Endothelial cell of umbilical vein (primary cell): ENCODE results near the gene TMEM109. TPM values are rescaled to one million over a fixed set of nuclear protein-coding genes. Genes with fewer than 3 reads are reported as not detected.

Source experiments
- BruUV-seq: library from RNA; stranded (reverse); fragments of 400-500 nt; replicated peaks from 2 replicates; lab custom pipeline; 2021; lab: Mats Ljungman, UMichigan
- CTCF ChIA-PET: fragments of 300-600, 350-600 bp; sonication (Branson Sonifier 250); formaldehyde crosslinking; loops from one replicate; lab custom pipeline; 2021; ENCODE audit warnings: antibody characterized with exemption, inconsistent platforms; lab: Charles Lee
- POLR2A ChIA-PET: fragments of 300-600, 350-600 bp; sonication (Branson Sonifier 250); formaldehyde crosslinking; loops from one replicate; lab custom pipeline; 2021; ENCODE audit warnings: antibody characterized with exemption, inconsistent platforms; lab: Charles Lee
- DNase-seq: peaks from one replicate; pipeline ENCODE4 v3.0.0-alpha.2; 2011; ENCODE audit warnings: low read depth, low spot score
- FAIRE-seq: peaks from 2 replicates; lab custom pipeline; 2011; peaks lifted over from hg19 to GRCh38; lab: Jason Lieb, UNC
- H2AFZ ChIP-seq: 2 replicates; pipeline ENCODE4 v1.6.0; 2012; ENCODE audit warnings: low read depth, low read length, control low read depth, inconsistent platforms
- H3K27ac ChIP-seq: 2 replicates; pipeline ENCODE4 v1.5.1; 2011; ENCODE audit warnings: low read depth, mild to moderate bottlenecking, control low read depth, low read length, moderate library complexity; ENCODE audit not compliant: insufficient read depth
- H3K27me3 ChIP-seq, 2 experiments: 2 replicates each; pipeline versions ENCODE4 v1.6.0 to v1.6.1; 2011; ENCODE audit warnings: low read length in 2 of 2, mixed read lengths in 1 of 2; ENCODE audit not compliant: control insufficient read depth in 2 of 2, insufficient read depth in 2 of 2
- H3K36me3 ChIP-seq, 2 experiments: 2 replicates in 1 of 2; 3 replicates in 1 of 2; pipeline ENCODE4 v1.5.1; 2011; ENCODE audit warnings: low read length in 2 of 2, mild to moderate bottlenecking in 1 of 2, moderate library complexity in 1 of 2; ENCODE audit not compliant: control insufficient read depth in 2 of 2, insufficient read depth in 2 of 2; ENCODE audit errors: extremely low read depth in 1 of 2
- H3K4me1 ChIP-seq: 3 replicates; pipeline ENCODE4 v1.5.1; 2011; ENCODE audit warnings: mild to moderate bottlenecking, low read length; ENCODE audit not compliant: control insufficient read depth, insufficient read depth; ENCODE audit errors: extremely low read depth
- H3K4me2 ChIP-seq: 2 replicates; pipeline ENCODE4 v1.6.1; 2011; ENCODE audit warnings: low read length, control low read depth, mixed read lengths; ENCODE audit not compliant: insufficient read depth
- H3K4me3 ChIP-seq, 3 experiments: fragments of 200-600 bp in 1 of 3; sonication (generic), shearing (Covaris generic) in 1 of 3; replicated peaks in 1 of 3; 2 replicates each; pipeline ENCODE4 v1.5.1; 2011 to 2016; ENCODE audit warnings: control low read depth in 3 of 3, low read length in 3 of 3, mild to moderate bottlenecking in 2 of 3, inconsistent platforms in 1 of 3, low read depth in 1 of 3, moderate library complexity in 1 of 3; ENCODE audit not compliant: insufficient read depth in 1 of 3
- H3K79me2 ChIP-seq: 2 replicates; pipeline ENCODE4 v1.6.0; 2012; ENCODE audit warnings: low read length, inconsistent platforms; ENCODE audit not compliant: control insufficient read depth, insufficient read depth
- H3K9ac ChIP-seq: replicated peaks from 2 replicates; pipeline ENCODE3; 2011; ENCODE audit warnings: low read length, control low read depth; ENCODE audit not compliant: insufficient read depth; ENCODE audit errors: extremely low read depth
- H3K9me1 ChIP-seq: replicated peaks from 3 replicates; pipeline ENCODE4 v1.6.0; 2011; ENCODE audit warnings: mild to moderate bottlenecking, low read length; ENCODE audit not compliant: control insufficient read depth, insufficient read depth; ENCODE audit errors: extremely low read depth
- H3K9me3 ChIP-seq: replicated peaks from 2 replicates; pipeline ENCODE4 v1.5.1; 2012; ENCODE audit warnings: low read length, inconsistent platforms; ENCODE audit not compliant: control insufficient read depth, insufficient read depth
- H4K20me1 ChIP-seq: replicated peaks from 2 replicates; pipeline ENCODE3; 2011; ENCODE audit warnings: mild to moderate bottlenecking, low read length; ENCODE audit not compliant: control insufficient read depth, insufficient read depth; ENCODE audit errors: extremely low read depth
- EZH2 ChIP-seq: IDR thresholded peaks from 2 replicates; pipeline ENCODE4 v1.6.1; 2012; ENCODE audit warnings: borderline replicate concordance, low read depth, mild to moderate bottlenecking, moderate library complexity, low read length, inconsistent platforms; ENCODE audit not compliant: severe bottlenecking
- FOS ChIP-seq: IDR thresholded peaks from 2 replicates; pipeline ENCODE4 v1.6.1; 2011; ENCODE audit warnings: mild to moderate bottlenecking, low read length, moderate library complexity, borderline replicate concordance; ENCODE audit not compliant: insufficient read depth
- GATA2 ChIP-seq: IDR thresholded peaks from 2 replicates; pipeline ENCODE4 v1.7.0; 2011; ENCODE audit warnings: low read depth, mild to moderate bottlenecking, moderate library complexity, mixed read lengths, low read length; ENCODE audit not compliant: insufficient read length, insufficient read depth
- JUN ChIP-seq: IDR thresholded peaks from 2 replicates; pipeline ENCODE4 v1.6.1; 2011; ENCODE audit warnings: borderline replicate concordance, low read depth; ENCODE audit not compliant: insufficient read length, insufficient read depth
- MYC ChIP-seq: IDR thresholded peaks from one replicate; pipeline ENCODE4 v1.6.1; 2011; ENCODE audit warnings: mild to moderate bottlenecking, low read depth, low read length
- POLR2A ChIP-seq: IDR thresholded peaks from 2 replicates; pipeline ENCODE4 v1.6.1; 2012; ENCODE audit warnings: low read depth, mild to moderate bottlenecking, control low read depth, low read length
- POLR2AphosphoS5 ChIP-seq: IDR thresholded peaks from 2 replicates; pipeline ENCODE4 v1.6.1; 2012; ENCODE audit warnings: low read depth, mild to moderate bottlenecking, control low read depth, low read length, moderate library complexity; ENCODE audit not compliant: insufficient read depth
- dilution Hi-C: fragments of 300-500 bp; cut with MboI; formaldehyde crosslinking; loops from one replicate; pipeline ENCODE4 v1.15.0; 2019; ENCODE audit warnings: low sequenced_read_pairs; ENCODE audit not compliant: extremely low pct_ligation_motif_present
- intact Hi-C: fragments of 100-400 bp; cut with micrococcal nuclease; formaldehyde crosslinking; loops from one replicate; pipeline ENCODE4 v1.10.0; 2022
- polyA plus RNA-seq, 4 experiments: library from polyadenylated mRNA; depleted of rRNA in 3 of 4; stranded (reverse) in 3 of 4; unstranded in 1 of 4; fragments of >200 nt; gene quantifications; 2 replicates each; pipeline versions ENCODE4 v1.2.1 to v1.2.3, GENCODE V29; 2011 to 2012; ENCODE audit warnings: missing spikeins in 1 of 4
- total RNA-seq: library from RNA; stranded (reverse); gene quantifications from 2 replicates; pipeline ENCODE4 v1.2.3, GENCODE V29; 2021
- TF ChIP-seq, protein P1 (sequence below), 2 donors: IDR thresholded peaks; 1 replicate in 1 of 2; 2 replicates in 1 of 2; pipeline ENCODE4 v1.5.1; 2011; ENCODE audit warnings: low read length in 2 of 2, mild to moderate bottlenecking in 2 of 2, moderate library complexity in 2 of 2, control low read depth in 1 of 2, inconsistent platforms in 1 of 2, low read depth in 1 of 2; ENCODE audit not compliant: insufficient read depth in 1 of 2; ENCODE audit errors: extremely low read depth in 1 of 2
- TF ChIP-seq, protein P2 (sequence below): IDR thresholded peaks from 2 replicates; pipeline ENCODE4 v1.6.1; 2011; ENCODE audit not compliant: insufficient read depth, insufficient read length

Gene TMEM109
- total and polyA plus RNA-seq, 2 donors (not counting 3 experiments of a cell fraction or from before 2014, with no cell fraction given), result 143 to 192 TPM

DNA sequence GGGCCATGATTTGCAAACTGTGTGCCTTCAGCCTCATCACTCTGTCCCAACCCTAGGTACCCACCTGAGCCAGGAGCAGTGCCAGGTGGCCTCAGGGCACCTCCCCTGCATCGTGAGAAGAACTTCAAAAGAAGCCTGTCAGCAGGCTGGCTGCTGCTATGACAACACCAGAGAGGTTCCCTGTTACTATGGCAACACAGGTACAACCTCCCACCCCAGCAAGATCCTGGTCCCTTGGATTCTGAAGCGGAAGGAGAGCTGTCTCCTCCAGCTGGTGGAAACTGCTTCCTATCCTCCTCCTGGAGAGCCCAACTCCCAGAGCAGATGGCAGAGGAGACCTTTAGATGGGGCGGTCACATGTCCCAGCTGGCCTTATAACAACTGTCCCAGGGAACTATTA, 43.7 kb upstream of the TMEM109 start:
- no peak for FAIRE-seq
- dilution Hi-C loops (no loop called here), intact Hi-C loops (no loop called here)
- no peaks in the 10 kb centered on the region for H3K36me3 ChIP-seq
- H3K79me2 ChIP-seq, result no peaks in the 10 kb centered on the region
- H3K9me3 ChIP-seq, result no peaks in the 10 kb centered on the region
- ChIA-PET POLR2A (no interaction called here), CTCF (interaction anchor here (2.0 to 3.3 kb wide), 3 partner anchors 17 to 39 kb away, joined by 7 to 12 read pairs (median 10); no protein-coding TSS in a partner anchor)
- BruUV-seq, result no TSS peak
- no peak overlapping the region for H3K9ac ChIP-seq
- no peaks in the 10 kb centered on the region for H4K20me1 ChIP-seq
- no peak overlapping the region for H2AFZ ChIP-seq
- TF ChIP-seq MYC (no peak), FOS (no peak), EZH2 (no peak)
- TF ChIP-seq, protein P1, sequence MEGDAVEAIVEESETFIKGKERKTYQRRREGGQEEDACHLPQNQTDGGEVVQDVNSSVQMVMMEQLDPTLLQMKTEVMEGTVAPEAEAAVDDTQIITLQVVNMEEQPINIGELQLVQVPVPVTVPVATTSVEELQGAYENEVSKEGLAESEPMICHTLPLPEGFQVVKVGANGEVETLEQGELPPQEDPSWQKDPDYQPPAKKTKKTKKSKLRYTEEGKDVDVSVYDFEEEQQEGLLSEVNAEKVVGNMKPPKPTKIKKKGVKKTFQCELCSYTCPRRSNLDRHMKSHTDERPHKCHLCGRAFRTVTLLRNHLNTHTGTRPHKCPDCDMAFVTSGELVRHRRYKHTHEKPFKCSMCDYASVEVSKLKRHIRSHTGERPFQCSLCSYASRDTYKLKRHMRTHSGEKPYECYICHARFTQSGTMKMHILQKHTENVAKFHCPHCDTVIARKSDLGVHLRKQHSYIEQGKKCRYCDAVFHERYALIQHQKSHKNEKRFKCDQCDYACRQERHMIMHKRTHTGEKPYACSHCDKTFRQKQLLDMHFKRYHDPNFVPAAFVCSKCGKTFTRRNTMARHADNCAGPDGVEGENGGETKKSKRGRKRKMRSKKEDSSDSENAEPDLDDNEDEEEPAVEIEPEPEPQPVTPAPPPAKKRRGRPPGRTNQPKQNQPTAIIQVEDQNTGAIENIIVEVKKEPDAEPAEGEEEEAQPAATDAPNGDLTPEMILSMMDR (IDR thresholded peaks at IDR 0.05; ENCODE audit: extremely low read depth in 1 of 2, insufficient read depth in 1 of 2, low read depth in 1 of 2, low read length in 2 of 2), result no peak
- no peaks in the 10 kb centered on the region for H3K27me3 ChIP-seq
- H3K27ac ChIP-seq, result no peak overlapping the region
- no peaks in the 10 kb centered on the region for H3K9me1 ChIP-seq
- no peak overlapping the region for H3K4me2 ChIP-seq
- DNase-seq, result no peak
- no peaks in the 10 kb centered on the region for H3K4me1 ChIP-seq
- no peak overlapping the region for H3K4me3 ChIP-seq

DNA sequence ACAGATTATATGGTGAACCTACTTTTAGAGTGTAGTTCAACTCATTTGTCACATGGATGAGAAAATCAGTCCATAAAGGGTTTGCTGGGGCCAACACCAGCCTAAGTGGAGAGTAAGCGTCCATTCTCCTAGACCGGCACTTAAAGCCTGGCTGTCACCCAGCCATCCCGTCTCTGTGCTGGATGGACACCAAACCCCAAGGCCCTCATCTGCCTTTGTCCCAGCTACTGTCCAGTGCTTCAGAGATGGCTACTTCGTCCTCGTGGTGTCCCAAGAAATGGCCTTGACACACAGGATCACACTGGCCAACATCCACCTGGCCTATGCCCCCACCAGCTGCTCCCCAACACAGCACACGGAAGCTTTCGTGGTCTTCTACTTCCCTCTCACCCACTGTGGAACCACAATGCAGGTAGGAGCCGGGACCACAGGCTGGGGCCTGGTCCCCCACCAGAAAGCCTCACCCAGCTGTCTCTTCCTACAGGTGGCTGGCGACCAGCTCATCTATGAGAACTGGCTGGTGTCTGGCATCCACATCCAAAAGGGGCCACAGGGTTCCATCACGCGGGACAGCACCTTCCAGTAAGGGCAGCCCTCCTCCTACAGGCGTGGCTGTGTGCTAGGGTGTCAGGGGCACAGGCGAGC, 43.1 kb upstream of the TMEM109 start:
- no peak for DNase-seq
- H4K20me1 ChIP-seq, result no peaks in the 10 kb centered on the region
- no peaks in the 10 kb centered on the region for H3K9me3 ChIP-seq
- no peaks in the 10 kb centered on the region for H3K4me1 ChIP-seq
- no peaks in the 10 kb centered on the region for H3K36me3 ChIP-seq
- H3K27me3 ChIP-seq, result no peaks in the 10 kb centered on the region
- no peak for TF ChIP-seq EZH2
- TF ChIP-seq GATA2, result no peak
- no peak for TF ChIP-seq POLR2AphosphoS5
- no peak for TF ChIP-seq FOS
- no peak for TF ChIP-seq JUN
- TF ChIP-seq, protein P1 (IDR thresholded peaks at IDR 0.05; ENCODE audit: extremely low read depth in 1 of 2, insufficient read depth in 1 of 2, low read depth in 1 of 2, low read length in 2 of 2), result no peak
- TF ChIP-seq, protein P2, sequence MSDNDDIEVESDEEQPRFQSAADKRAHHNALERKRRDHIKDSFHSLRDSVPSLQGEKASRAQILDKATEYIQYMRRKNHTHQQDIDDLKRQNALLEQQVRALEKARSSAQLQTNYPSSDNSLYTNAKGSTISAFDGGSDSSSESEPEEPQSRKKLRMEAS, result no peak
- no peak for TF ChIP-seq POLR2A
- ChIA-PET POLR2A (interaction anchor here (0.5 kb wide), 1 partner anchor 9 kb away, joined by 3 read pairs; no protein-coding TSS in a partner anchor), CTCF (interaction anchor here (1.2 to 3.3 kb wide), 5 partner anchors 10 to 95 kb away, joined by 4 to 12 read pairs (median 9); no protein-coding TSS in a partner anchor)
- no peak overlapping the region for H3K4me2 ChIP-seq
- H3K27ac ChIP-seq, result no peak overlapping the region
- dilution Hi-C loops, result no loop called here
- H3K79me2 ChIP-seq, result no peaks in the 10 kb centered on the region
- H2AFZ ChIP-seq, result no peak overlapping the region
- intact Hi-C loops, result no loop called here
- H3K9ac ChIP-seq, result no peak overlapping the region
- no peaks in the 10 kb centered on the region for H3K9me1 ChIP-seq
- no TSS peak for BruUV-seq
- FAIRE-seq, result no peak
- H3K4me3 ChIP-seq, result no peak overlapping the region
